Activated naive CD8-positive, alpha-beta T cell treated with anti-CD3 and anti-CD28 coated beads for 36 hours (primary cell): ENCODE results near the gene TBX10. TPM values are rescaled to one million over a fixed set of nuclear protein-coding genes. Genes with fewer than 3 reads are reported as not detected.
"Not testable (repeated sequence)": the region's sequence is repeated elsewhere in the genome, so short reads cannot be mapped to it uniquely, and the experiment has no call there.

ENCODE experiments used
- DNase-seq: peaks from one replicate; pipeline ENCODE4 v3.0.0; 2021
- H3K27ac Mint-ChIP-seq: one replicate; pipeline ENCODE4 v1.8.0; 2022; ENCODE audit warnings: mild to moderate bottlenecking, moderate library complexity, mixed read lengths
- H3K27me3 Mint-ChIP-seq: one replicate; pipeline ENCODE4 v1.8.0; 2022; ENCODE audit warnings: mild to moderate bottlenecking, mixed read lengths
- H3K36me3 Mint-ChIP-seq: one replicate; pipeline ENCODE4 v1.8.0; 2021; ENCODE audit warnings: mild to moderate bottlenecking, mixed read lengths
- H3K4me1 Mint-ChIP-seq: one replicate; pipeline ENCODE4 v1.8.0; 2021; ENCODE audit warnings: mixed read lengths
- H3K4me3 Mint-ChIP-seq: one replicate; pipeline ENCODE4 v1.8.0; 2022; ENCODE audit warnings: mild to moderate bottlenecking, moderate library complexity, mixed read lengths
- H3K9me3 Mint-ChIP-seq: one replicate; pipeline ENCODE4 v1.8.0; 2022; ENCODE audit warnings: mixed read lengths
- total RNA-seq, 2 experiments: library from RNA; stranded (reverse); gene quantifications; one replicate each; pipeline ENCODE4 v1.2.3, GENCODE V29; 2021

TBX10 gene
- total RNA-seq, 2 experiments from 2014 or later, result not detected

DNA sequence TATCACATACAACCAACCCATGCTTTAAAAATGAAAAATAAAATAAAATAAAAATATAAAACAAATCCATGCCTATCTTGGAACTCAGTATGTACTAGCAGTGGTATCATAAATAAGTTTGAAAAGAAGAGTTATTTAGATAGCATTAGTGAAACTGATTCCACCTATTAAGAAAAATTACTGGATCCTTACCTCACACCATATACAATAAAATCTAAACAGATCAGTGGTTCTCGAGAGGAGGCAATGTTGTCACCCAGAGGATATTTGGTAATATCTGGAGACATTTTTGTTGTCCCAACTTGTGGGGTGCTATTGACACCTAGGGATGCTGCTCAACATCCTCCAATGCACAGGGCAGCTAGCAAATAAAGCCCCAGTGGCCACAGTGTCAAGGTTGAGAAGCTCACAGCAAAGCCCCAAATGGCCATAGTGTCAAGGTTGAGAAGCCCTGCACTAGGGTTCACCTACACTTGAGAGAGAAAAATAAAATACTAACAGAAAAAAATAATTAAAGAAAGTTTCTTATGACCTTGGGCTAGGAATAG, 42.7 kb downstream of the TBX10 start:
- Mint-ChIP-seq H3K36me3 (no peaks in the 10 kb centered on the region), H3K27me3 (peaks cover 29% of the 10 kb centered on the region), H3K9me3 (peaks cover 1% of the 10 kb centered on the region), H3K4me3 (no peak overlapping the region), H3K27ac (no peak overlapping the region), H3K4me1 (peaks cover 2% of the 10 kb centered on the region)
- no peak for DNase-seq

DNA sequence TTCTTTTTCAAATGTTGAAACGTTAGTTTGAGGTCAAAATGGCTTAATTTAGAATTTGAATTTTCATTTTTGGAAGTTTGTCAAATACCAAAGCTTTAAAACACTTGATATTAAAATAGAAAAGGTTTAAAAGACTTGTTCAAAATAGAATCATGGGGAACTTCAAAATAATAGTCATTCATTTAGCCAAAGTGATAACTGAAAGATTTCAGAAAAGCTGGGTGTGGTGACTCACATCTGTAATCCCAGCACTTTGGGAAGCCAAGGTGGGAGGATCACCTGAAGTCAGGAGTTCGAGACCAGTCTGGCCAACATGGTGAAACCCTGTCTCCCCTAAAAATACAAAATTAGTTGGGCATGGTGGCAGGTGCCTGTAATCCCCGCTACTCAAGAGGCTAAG, 45.1 kb downstream of the TBX10 start:
- Mint-ChIP-seq H3K4me3 (no peak overlapping the region), H3K36me3 (no peaks in the 10 kb centered on the region), H3K9me3 (peaks cover 1% of the 10 kb centered on the region), H3K27ac (no peak overlapping the region), H3K4me1 (peaks cover 2% of the 10 kb centered on the region), H3K27me3 (peaks cover 8% of the 10 kb centered on the region)
- DNase-seq, result no peak

DNA sequence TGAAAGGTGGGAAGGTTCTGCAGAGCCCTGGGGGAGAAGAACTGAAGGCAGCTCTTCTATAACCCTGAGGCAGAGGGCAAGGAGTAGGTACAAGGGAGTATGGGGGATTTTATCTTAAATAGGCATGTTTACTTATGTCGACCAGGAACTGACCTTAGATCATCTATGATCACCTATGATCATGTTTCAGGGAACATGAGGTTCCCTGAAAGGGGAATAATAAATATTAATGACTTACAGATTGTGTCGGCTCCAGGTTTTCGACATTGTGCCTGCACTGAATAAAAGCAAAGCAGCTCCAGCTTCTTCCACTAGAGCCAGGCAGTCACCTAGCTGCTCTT, 46.0 kb downstream of the TBX10 start:
- Mint-ChIP-seq H3K4me1 (no peaks in the 10 kb centered on the region), H3K27ac (no peak overlapping the region), H3K36me3 (no peaks in the 10 kb centered on the region), H3K9me3 (peaks cover 1% of the 10 kb centered on the region), H3K27me3 (no peaks in the 10 kb centered on the region), H3K4me3 (no peak overlapping the region)
- no peak for DNase-seq

DNA sequence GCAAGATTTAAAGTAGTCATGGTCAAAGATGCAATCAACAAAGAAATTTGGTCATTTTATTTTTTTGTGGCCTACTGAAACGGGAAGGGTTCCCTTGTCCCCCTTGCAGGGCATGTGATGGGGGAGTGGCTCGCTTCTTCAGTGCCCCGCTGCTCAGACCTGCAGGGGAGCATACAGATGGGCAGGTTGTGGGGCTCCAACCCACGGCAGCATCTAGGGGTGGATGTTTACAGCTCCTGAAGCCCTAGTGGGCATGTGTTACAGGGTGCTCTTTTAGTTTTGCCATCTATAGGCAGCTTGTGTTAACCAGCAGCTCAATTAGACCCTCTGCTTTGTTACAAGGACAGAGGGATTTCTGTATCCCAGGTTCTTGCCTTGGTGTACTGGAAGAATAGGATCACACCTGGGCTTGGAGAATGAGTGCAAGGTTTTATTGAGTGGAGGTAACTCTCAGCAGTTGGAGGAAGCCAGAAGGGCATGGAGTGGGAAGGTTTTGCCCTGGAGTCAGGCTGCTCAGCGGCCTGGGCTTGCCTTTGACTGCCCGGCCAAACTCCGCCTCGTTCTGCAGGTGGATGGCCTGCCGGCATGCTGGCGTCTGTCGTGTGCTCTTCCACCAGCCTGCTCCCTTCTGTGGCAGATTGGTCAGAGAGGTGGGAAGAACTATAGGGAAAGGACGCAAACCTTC, 46.5 kb downstream of the TBX10 start:
- H3K4me3 Mint-ChIP-seq, result no peak overlapping the region
- peaks cover 1% of the 10 kb centered on the region for H3K9me3 Mint-ChIP-seq
- DNase-seq, result no peak
- H3K27me3 Mint-ChIP-seq, result no peaks in the 10 kb centered on the region
- H3K27ac Mint-ChIP-seq, result no peak overlapping the region
- H3K4me1 Mint-ChIP-seq, result no peaks in the 10 kb centered on the region
- H3K36me3 Mint-ChIP-seq, result peaks cover 5% of the 10 kb centered on the region

DNA sequence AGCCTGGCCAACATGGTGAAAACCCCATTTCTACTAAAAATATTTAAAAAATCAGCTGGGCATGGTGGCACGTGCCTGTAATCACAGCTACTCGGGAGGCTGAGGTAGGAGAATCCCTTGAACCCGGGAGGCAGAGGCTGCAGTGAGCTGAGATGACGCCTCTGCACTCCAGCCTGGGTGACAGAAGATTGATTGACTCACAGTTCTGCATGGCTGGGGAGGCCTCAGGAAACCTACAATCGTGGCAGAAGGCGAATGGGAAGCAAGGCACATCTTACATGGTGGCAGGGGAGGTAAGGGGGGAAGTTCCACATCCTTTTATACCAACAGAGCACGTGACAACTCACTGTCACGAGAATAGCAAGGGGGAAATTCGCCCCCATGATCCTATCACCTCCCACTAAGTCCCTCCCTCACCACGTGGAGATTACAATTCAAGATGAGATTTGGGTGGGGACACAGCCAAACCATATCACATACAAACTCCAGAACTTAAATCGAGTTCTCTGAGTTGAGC, 50.6 kb downstream of the TBX10 start:
- not testable (repeated sequence) for H3K4me3 Mint-ChIP-seq, H3K27me3 Mint-ChIP-seq, DNase-seq, H3K27ac Mint-ChIP-seq, H3K9me3 Mint-ChIP-seq
- H3K36me3 Mint-ChIP-seq, result peaks cover 43% of the 10 kb centered on the region
- H3K4me1 Mint-ChIP-seq, result peaks cover 25% of the 10 kb centered on the region

DNA sequence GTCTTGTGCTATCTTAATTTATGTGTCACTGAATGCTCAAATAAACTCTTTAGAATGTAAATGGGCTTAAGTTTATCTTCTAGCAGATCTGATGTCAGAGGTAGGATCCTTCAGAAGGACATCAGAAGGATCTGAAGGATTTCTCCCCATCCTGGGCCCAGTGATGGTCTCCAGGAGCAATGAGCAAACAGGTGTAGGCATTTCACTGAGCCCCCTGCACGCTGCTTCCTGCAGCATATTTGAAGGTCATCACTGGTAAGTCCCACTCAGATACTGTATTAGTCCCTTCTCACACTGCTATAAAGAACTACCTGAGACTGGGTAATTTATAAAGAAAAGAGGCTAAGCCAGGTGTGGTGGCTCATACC, 51.4 kb downstream of the TBX10 start:
- no peak overlapping the region for H3K27ac Mint-ChIP-seq
- no peak overlapping the region for H3K4me3 Mint-ChIP-seq
- no peaks in the 10 kb centered on the region for H3K27me3 Mint-ChIP-seq
- peaks cover 25% of the 10 kb centered on the region for H3K4me1 Mint-ChIP-seq
- H3K9me3 Mint-ChIP-seq, result peaks cover 8% of the 10 kb centered on the region
- H3K36me3 Mint-ChIP-seq, result peaks cover 43% of the 10 kb centered on the region
- DNase-seq, result no peak

DNA sequence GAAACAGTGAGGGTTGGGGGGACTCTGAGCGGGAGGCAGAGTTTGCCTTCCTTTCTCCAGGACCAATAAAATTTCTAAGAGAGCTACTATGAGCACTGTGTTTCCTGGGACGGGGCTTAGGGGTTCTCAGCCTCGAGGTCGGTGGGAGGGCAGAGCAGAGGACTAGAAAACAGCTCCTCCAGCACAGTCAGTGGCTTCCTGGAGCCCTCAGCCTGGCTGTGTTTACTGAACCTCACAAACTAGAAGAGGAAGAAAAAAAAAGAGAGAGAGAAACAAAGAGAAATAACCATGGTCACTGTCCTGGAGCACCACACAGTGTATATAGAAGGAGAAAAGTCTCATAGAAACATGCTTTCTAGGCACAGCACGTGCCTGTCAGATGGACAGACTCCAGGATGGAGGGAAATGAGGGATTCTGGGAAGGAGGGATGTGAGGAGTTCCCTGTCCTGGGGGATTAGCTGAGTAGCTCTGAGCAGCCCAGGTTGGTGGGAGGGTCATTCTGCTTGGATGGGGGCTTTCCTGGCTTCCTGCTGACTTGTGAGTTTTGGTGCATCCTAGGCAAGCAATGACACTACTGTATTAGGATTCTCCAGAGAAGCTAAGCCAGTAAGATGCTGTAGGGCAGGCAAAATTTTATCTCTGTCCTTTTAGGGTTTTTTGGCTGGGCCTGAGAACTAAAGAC, 52.9 kb downstream of the TBX10 start:
- Mint-ChIP-seq H3K36me3 (peaks cover 43% of the 10 kb centered on the region), H3K27me3 (peaks cover 3% of the 10 kb centered on the region), H3K9me3 (peaks cover 8% of the 10 kb centered on the region), H3K27ac (no peak overlapping the region), H3K4me1 (peaks cover 33% of the 10 kb centered on the region), H3K4me3 (no peak overlapping the region)
- no peak for DNase-seq

DNA sequence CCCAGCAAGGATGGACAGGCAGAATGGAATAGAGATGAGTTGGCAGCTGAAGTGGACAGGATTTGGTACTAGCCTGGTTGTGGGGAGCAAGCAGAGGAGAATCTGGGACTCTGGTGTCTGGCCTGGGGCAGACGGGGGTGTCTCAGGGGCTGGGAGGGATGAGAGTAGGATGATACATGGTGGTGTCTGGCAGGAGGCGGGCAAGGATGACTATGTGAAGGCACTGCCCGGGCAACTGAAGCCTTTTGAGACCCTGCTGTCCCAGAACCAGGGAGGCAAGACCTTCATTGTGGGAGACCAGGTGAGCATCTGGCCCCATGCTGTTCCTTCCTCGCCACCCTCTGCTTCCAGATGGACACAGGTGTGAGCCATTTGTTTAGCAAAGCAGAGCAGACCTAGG, 53.7 kb downstream of the TBX10 start:
- no peak for DNase-seq
- Mint-ChIP-seq H3K4me3 (peak overlapping the region; percentile 86), H3K4me1 (peaks cover 33% of the 10 kb centered on the region), H3K27me3 (peaks cover 8% of the 10 kb centered on the region), H3K27ac (peak overlapping the region; percentile 46), H3K9me3 (peaks cover 8% of the 10 kb centered on the region), H3K36me3 (peaks cover 43% of the 10 kb centered on the region)

DNA sequence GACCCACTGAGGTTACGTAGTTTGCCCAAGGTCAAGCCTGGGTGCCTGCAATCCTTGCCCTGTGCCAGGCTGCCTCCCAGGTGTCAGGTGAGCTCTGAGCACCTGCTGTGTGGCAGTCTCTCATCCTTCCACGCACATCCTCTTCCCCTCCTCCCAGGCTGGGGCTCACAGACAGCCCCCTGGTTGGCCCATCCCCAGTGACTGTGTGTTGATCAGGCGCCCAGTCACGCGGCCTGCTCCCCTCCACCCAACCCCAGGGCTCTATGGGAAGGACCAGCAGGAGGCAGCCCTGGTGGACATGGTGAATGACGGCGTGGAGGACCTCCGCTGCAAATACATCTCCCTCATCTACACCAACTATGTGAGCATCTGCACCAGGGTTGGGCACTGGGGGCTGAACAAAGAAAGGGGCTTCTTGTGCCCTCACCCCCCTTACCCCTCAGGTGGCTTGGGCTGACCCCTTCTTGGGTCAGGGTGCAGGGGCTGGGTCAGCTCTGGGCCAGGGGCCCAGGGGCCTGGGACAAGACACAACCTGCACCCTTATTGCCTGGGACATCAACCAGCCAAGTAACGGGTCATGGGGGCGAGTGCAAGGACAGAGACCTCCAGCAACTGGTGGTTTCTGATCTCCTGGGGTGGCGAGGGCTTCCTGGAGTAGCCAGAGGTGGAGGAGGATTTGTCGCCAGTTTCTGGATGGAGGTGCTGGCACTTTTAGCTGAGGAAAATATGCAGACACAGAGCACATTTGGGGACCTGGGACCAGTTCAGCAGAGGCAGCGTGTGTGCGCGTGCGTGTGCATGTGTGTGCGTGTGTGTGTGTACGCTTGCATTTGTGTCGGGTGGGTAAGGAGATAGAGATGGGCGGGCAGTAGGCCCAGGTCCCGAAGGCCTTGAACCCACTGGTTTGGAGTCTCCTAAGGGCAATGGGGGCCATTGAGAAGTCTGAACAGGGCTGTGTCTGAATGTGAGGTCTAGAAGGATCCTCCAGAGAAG, 54.4 kb downstream of the TBX10 start:
- Mint-ChIP-seq H3K9me3 (peaks cover 8% of the 10 kb centered on the region), H3K27me3 (peaks cover 13% of the 10 kb centered on the region), H3K36me3 (peaks cover 43% of the 10 kb centered on the region), H3K4me1 (peaks cover 33% of the 10 kb centered on the region), H3K4me3 (peak overlapping the region; percentile 86), H3K27ac (peak overlapping the region; percentile 72)
- DNase-seq, result no peak

DNA sequence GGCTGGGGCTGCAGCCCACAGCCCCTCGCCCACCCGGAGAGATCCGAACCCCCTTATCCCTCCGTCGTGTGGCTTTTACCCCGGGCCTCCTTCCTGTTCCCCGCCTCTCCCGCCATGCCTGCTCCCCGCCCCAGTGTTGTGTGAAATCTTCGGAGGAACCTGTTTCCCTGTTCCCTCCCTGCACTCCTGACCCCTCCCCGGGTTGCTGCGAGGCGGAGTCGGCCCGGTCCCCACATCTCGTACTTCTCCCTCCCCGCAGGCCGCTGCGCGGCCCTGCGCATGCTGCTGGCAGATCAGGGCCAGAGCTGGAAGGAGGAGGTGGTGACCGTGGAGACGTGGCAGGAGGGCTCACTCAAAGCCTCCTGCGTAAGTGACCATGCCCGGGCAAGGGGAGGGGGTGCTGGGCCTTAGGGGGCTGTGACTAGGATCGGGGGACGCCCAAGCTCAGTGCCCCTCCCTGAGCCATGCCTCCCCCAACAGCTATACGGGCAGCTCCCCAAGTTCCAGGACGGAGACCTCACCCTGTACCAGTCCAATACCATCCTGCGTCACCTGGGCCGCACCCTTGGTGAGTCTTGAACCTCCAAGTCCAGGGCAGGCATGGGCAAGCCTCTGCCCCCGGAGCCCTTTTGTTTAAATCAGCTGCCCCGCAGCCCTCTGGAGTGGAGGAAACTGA, 55.2 kb downstream of the TBX10 start:
- peaks cover 8% of the 10 kb centered on the region for H3K9me3 Mint-ChIP-seq
- peak overlapping the region; percentile 86 for H3K4me3 Mint-ChIP-seq
- DNase-seq, result peak; percentile 40
- H3K27ac Mint-ChIP-seq, result peak overlapping the region; percentile 72
- H3K36me3 Mint-ChIP-seq, result peaks cover 43% of the 10 kb centered on the region
- H3K4me1 Mint-ChIP-seq, result peaks cover 40% of the 10 kb centered on the region
- peaks cover 20% of the 10 kb centered on the region for H3K27me3 Mint-ChIP-seq

DNA sequence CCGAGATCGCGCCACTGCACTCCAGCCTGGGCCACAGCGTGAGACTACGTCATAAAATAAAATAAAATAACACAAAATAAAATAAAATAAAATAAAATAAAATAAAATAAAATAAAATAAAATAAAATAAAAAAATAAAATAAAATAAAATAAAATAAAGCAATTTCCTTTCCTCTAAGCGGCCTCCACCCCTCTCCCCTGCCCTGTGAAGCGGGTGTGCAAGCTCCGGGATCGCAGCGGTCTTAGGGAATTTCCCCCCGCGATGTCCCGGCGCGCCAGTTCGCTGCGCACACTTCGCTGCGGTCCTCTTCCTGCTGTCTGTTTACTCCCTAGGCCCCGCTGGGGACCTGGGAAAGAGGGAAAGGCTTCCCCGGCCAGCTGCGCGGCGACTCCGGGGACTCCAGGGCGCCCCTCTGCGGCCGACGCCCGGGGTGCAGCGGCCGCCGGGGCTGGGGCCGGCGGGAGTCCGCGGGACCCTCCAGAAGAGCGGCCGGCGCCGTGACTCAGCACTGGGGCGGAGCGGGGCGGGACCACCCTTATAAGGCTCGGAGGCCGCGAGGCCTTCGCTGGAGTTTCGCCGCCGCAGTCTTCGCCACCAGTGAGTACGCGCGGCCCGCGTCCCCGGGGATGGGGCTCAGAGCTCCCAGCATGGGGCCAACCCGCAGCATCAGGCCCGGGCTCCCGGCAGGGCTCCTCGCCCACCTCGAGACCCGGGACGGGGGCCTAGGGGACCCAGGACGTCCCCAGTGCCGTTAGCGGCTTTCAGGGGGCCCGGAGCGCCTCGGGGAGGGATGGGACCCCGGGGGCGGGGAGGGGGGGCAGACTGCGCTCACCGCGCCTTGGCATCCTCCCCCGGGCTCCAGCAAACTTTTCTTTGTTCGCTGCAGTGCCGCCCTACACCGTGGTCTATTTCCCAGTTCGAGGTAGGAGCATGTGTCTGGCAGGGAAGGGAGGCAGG, 56.0 kb downstream of the TBX10 start, which contains the start of gene GSTP1:
GSTP1 (plus strand) TSS at position 566 of the 958 bp plus-strand sequence; CDS start at position 598, 32 bp downstream.
- DNase-seq, result peak; percentile 89
- peak within 1 kb of the TSS; percentile 86 for H3K27ac Mint-ChIP-seq
- peaks cover 24% of the 10 kb centered on the region for H3K27me3 Mint-ChIP-seq
- H3K36me3 Mint-ChIP-seq, result peaks cover 43% of the 10 kb centered on the region
- H3K4me1 Mint-ChIP-seq, result peaks cover 43% of the 10 kb centered on the region
- H3K4me3 Mint-ChIP-seq, result peak within 1 kb of the TSS; percentile 88
- H3K9me3 Mint-ChIP-seq, result peaks cover 8% of the 10 kb centered on the region

DNA sequence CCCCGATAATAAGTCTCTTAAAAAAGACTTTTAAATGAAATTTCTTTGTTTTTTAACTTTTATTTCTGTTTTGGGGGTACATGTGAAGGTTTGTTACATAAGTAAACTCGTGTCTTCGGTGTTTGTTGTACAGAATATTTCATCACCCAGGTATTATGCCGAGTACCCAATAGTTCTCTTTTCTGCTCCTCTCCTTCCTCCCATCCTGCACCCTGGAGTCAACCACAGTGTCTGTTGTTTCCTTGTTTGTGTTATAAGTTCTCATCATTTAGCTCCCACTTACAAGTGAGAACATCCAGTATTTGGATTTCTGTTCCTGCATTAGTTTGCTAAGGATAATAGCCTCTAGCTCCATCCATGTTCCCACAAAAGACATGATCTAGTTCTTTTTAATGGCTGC, 57.6 kb downstream of the TBX10 start:
- peaks cover 39% of the 10 kb centered on the region for H3K4me1 Mint-ChIP-seq
- H3K27me3 Mint-ChIP-seq, result peaks cover 33% of the 10 kb centered on the region
- DNase-seq, result no peak
- peak overlapping the region; percentile 77 for H3K4me3 Mint-ChIP-seq
- H3K36me3 Mint-ChIP-seq, result peaks cover 29% of the 10 kb centered on the region
- H3K9me3 Mint-ChIP-seq, result peaks cover 5% of the 10 kb centered on the region
- H3K27ac Mint-ChIP-seq, result no peak overlapping the region

DNA sequence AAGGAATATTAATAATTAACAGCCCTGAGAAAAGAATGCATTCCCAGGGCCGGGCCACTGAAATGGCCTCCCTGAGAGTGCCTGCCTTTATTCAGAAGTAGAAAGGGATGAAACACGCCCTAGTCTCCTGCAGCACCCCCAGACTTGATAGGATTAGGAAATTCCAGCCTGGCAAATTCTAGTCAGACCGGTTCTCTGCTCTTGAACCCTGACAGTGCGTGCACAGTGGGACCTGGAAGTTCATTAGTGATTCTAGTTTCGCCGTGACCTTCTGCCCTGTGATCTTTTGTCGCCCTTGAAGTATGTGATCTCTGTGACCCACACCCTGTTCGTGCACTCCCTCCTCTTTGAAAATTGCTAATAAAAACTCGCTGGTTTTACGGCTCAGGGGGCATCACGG, 58.1 kb downstream of the TBX10 start:
- no peaks in the 10 kb centered on the region for H3K9me3 Mint-ChIP-seq
- H3K27me3 Mint-ChIP-seq, result peaks cover 37% of the 10 kb centered on the region
- no peak overlapping the region for H3K27ac Mint-ChIP-seq
- peaks cover 33% of the 10 kb centered on the region for H3K4me1 Mint-ChIP-seq
- DNase-seq, result no peak
- no peak overlapping the region for H3K4me3 Mint-ChIP-seq
- H3K36me3 Mint-ChIP-seq, result peaks cover 23% of the 10 kb centered on the region
